Measurements from ENCODE around the gene ARHGAP4.

ARHGAP4 gene

DNA sequence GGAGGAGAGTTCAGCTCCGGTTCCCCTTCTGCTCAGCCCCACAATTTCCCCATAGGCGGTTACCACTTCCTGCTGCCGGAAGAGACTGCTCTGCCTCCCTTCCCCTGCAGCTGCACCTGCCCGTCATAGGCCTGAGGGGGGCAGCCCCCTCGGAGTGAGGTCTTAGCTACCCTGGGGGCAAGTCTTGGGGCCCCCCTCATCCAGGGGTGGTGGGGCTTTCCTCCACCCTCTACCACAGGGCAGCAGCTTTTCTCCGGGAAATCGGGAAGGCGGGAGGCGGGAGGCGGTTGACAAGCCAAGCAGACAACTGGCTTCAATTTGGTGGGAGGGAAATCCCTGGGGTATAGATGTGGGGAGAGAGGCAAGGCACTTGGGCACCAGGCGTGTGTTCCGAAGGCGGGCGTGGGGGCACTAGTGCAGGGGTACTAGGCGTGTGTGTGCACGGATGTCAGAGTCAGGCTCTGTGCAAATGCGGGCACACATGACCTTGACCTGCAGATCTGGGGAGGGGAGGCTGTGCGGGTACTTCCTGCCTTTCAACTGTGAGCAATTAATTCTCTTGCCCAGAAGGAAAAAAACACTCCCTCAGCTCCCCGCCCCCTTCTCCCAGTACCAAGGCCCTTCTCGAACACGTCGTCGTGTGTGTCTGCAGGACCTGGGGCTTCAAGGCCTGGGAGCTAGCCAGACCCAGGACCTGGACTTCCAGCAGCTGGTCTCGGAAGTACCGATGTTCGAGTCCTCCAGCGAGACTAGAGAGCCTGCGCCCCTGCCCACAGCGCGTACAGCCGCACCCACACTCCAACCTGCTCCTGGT is 1.0 kb upstream of the ARHGAP4 start:
- peak; percentile 77 for DNase-seq (ENCODE audit: low spot score)

DNA sequence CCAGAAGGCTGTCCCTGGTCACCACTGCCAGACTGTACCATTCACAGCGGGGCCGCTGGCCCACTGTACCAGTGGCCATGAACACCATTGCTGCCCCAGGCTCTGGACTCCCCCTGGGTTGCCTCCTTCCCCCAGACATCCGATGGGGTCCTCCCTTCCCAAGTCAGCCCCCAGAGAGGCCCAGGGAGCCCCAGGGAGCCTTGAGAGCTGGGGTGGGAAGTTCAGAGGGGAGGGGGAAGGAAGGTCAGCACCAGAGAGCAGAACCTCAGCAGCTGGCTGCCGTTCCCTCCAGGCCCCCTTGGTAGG is 441 bp upstream of the ARHGAP4 start:
- peak; percentile 60 for DNase-seq (ENCODE audit: low spot score)

DNA sequence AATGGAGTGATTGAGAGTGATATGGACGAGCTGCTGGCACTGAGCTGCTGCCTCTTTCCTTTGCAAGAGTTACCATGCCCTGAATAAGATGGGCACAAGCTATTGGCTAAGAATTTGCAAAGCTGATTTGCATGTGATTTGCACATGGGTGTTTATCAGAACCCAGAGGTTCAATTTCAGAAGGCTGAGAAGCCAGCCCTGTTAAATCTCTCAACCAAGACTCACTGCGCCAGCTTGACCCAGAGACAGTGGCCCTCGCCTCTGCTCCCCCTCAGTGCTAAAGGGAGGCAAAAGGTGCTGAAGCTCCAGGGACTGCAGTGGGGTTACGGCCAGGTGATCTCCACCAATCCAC is 701 bp downstream of the ARHGAP4 start:
- no peak for DNase-seq (ENCODE audit: low spot score)

DNA sequence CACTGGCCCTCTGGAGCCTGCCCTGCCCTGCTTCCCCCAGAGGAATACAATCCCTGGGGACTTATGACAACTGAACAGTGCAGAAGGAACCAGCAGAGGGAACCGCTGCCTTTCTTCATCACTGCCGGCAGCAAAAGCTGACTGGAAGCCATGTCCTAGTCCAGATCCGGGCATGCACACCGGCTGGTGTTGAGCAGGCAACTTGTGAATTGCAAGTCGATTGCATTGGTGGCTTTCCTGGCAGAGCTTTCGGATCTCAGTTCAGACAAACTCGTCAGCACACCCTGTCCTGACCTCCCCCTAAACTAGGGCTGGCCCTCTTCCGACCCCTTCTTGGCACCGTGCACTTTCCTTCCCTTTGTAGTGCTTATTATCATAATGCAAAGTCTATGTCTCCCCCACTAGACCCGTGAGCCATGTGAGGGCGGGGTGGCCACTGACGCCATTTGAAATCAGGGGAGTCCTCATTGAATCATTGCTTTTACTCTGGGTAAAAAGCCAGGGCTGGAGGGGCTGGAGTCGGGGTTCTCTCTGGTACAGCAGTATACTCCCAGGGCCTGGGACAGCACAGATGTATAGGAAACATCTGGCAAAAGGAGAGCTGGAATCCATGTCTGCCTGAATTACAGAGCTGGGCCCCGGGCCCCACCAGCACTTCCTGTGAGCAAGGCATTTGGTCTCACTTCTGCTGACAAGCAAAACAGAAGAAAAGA is 1.8 kb downstream of the ARHGAP4 start:
- DNase-seq (ENCODE audit: low spot score): peak; percentile 69

DNA sequence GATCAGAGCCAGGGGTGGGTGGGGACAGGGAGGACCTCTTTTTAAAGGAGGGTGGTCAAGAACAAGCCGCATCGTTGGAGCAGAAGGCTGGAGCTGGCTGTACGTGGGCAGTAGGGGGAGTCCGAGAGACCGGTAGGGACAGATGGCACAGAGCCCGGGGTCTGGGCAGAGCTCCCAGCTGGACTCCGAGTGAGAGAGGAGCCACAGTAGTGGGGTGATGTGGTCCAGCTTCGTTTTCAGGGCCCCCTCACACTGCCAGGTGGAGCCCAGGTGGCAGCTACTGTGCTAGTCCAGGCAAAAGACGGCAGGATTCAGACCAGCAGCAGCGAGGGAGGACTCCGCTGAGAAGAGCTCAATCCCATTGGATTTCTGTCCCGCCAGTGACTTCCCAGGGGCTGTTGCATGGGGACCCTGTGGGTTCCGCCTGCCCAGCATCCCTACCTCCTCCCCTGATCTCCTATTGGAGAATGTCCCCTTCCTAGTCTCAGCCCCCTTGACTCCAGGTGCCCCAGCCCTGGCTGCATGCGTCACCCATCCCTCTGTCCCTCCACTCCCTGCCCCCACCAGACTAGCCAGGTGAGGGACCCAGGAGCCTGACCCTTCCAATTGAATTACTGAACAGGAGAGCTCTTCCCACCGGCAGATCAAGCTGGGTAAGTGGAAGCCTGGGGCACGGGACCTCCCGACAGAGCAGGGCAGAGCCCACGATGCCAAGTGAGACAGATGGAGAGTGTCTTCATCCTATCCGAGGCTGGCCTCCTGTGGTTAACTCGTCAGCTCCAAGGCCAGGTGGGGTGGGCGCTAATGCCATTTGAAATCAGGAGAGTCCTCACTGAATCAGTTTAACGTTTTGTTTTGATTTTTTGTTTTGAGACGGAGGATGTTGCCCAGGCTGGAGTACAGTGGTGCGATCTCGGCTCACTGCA is 2.9 kb downstream of the ARHGAP4 start:
- DNase-seq (ENCODE audit: low spot score): no peak

DNA sequence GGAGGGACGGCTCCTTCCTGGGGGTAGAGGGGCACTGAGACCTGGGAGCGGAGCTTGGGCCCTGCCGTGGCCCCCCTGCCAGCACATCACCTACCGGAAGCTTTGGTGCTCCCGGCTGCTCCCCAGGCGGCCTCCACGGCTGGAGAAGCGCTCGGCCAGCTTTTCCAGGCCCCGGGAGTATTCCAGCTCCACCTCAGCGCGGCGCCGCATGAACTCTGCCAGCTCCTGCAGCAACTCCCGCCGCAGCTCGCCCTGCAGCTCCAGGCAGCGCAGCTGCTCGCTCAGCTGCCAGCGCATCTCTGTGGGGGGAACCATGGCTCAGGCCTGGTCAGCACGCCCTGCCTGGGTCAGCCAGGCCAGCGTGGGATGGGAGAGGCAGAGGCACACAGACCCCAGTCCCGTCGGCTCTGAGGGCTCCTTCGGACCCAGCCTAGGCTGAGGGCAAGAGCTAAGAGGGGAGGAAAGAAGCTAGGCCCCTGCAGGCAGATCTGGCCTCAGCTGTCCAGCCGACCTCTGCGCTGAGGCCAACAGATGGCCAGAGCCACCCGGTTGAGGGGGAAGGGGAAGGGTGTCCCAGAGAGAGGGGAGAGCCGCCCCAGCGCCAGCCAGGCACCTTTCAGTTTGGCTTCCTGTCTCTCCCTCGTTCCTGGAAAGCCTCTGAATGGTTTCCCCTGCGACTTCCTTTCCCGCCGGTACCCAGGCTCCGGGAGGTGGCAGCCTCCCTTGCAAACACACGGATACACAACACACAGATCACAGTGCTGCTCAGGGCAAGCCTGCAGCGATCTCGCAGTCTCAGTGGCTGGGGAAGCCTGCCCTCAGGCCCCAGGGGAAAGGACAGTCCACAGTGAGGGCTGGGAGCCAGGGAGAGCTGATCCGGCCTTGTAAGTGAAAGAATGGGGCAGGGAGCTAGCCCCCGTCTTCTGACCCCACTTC is 4.3 kb downstream of the ARHGAP4 start:
- no peak for DNase-seq (ENCODE audit: low spot score)

DNA sequence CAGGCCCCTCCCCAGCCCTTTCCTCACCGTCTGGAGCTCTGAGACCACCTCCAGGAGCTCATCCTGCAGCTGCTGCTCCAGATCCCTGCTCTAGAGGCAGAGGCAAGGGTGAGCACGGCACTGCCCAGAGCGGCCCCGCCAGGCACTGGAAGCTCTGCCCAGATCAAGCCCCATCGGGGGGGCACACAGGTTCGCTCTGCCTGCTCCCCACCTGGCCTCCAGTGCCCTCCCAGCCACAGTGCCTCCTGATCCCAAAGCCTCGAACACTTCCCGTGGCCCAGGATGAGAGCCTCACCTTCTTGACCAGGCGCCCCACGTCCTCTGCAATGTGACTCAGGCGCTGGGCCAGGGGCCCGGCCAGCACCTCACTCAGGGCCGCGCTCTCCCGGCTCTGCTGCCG is 5.0 kb downstream of the ARHGAP4 start:
- no peak for DNase-seq (ENCODE audit: low spot score)

DNA sequence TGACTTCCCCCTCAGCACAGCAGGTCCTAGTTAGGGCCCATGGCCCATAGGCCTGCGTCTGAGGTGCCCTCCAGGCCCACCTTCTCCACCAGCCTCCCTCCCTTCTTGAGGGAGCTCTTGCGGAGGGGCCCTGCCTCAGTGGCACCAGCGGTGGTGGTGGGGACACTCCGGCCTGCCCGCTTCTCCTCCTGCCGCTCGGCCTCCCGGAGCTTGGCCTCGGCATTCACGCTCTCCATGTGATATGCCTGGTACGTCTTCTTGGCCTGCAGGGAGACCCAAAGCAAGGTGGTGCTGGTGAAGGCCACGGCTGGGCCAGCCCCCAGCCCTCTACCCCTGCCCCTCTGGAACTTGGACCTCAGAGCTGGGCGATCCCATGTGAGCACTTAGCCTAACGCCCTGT is 5.5 kb downstream of the ARHGAP4 start:
- no peak for DNase-seq (ENCODE audit: low spot score)

DNA sequence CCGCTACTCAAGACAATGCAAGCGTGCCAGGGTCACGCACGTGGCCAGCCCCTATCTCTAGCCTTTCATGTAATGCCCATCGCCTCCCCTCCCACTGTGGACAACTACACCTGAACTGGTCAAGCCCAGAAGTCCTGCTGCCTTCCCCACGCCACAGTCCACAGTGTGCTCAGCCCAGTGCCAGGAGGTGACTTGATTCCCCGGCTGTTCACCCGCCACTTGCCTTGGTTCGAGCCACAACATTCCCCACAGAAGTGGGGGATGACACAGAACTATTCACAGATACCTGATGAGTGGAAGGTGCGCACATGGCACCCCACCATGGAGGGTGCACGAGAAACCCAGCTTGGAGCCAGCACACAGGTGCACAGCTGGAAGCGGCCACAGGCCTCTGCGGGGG is 6.8 kb downstream of the ARHGAP4 start:
- DNase-seq (ENCODE audit: low spot score): no peak

DNA sequence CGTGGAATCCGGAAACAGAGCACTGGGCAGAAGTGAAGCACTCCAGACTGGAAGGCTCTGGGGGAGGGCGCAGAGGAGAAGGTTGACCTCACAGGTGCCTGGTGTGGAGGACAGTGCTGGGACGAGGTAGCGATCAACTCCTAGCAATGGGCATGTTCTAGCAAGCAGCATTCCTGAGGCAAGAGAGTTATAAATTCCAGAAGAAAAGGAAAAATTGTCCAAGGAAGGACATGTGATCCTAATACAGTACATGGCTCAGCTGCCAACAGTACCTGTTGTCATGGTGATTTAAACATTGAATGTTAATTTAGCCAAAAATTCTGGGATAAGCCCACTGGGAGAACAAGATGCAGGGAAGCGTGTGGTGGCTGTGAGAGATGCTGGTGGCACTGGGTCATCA is 8.2 kb downstream of the ARHGAP4 start:
- no peak for DNase-seq (ENCODE audit: low spot score)

DNA sequence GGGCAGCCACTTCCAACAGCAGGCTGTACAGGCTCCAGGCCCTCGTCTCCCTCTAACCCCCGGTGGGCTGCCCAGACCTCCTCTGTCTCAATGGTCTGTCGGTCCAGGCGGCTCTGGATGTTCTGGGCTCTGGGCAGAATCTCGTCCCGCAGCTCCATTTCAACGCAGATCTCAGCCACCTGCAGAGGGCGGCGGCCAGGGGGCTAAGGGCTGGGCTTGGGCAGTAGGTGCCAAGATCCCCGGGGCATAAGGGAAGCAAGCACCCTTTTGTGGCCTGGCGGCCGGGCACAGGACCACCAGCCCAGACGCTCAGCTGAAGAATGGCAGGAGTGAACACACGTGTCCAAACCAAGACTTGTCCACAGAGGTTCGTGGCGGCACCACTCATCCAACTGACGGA is 12.4 kb downstream of the ARHGAP4 start:
- no peak for DNase-seq (ENCODE audit: low spot score)

DNA sequence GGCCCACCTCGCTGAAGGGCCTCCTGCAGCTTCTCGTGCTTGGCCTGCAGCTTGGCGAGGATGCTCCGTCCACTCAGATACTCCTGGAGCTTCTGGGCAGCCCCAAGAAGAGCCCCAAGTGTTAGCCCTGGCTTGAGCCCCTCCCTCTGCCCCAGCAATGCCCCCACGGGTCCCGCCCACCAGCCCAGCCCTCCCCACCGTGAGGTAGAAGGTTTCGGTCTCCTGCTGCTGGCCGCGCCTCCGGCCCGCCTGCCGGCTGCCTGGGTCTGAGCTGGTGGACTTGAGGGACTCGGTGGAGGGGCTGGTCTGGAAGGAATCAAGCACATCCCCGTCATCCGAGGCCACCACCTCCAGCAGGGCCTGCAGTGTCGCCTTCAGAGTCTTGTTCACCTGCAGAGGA is 12.9 kb downstream of the ARHGAP4 start:
- no peak for DNase-seq (ENCODE audit: low spot score)

DNA sequence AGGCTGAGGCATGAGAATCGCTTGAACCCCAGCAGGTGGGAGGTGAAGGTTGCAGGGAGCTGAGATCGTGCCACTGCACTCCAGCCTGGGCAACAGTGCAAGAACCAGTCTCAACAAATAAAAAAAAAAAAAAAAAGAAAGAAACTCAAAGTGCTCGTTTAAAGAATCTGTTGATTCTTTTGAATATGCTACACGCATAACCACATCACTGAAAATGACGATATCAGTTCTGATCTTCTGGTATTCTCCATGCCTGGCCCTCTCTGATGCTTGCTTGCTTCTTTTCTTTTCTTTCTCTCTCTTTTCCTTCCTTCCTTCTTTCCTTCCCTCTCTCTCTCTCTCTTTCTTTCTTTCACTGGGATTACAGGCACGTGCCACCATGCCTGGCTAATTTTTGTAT is 14.3 kb downstream of the ARHGAP4 start:
- DNase-seq (ENCODE audit: low spot score): no peak

DNA sequence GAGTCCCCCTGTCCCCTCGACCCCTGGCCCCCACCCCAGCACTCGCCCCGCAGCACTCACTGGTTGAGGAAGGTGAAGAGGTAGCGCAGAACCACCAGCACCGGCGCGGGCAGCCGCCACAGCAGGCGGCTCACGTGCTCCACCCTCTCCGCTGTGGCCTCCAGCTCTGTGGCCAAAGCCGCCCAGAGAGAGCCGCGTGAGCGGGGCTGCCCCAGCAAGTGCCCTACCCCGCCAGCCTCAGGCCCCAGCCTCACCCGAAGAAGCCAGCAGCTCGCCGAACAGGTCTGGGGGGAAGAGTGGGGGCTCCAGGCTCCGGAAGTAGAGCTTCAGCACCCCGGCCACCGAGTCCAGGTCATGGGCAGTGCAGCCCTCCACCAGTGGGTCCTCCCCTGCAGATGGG is 15.6 kb downstream of the ARHGAP4 start:
- no peak for DNase-seq (ENCODE audit: low spot score)

DNA sequence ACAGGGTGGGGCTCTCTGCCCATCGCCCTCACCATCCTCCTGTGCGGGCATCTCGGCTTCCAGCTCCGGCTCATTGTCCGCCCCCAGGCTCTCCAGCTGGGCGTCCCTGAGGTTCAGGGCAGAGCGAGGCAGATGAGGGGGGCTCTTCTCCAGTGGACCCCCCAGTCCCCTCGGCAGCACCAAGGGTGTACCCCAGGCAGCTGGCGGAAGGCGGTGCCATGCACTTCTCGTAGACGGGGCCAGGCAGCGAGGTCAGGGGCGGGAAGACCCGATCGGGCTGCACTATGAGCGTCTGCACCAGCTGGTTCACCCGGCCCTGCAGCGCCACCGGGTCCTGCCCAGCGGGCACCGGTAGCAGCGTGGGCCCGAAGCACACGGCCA is 16.1 kb downstream of the ARHGAP4 start:
- DNase-seq (ENCODE audit: low spot score): no peak

DNA sequence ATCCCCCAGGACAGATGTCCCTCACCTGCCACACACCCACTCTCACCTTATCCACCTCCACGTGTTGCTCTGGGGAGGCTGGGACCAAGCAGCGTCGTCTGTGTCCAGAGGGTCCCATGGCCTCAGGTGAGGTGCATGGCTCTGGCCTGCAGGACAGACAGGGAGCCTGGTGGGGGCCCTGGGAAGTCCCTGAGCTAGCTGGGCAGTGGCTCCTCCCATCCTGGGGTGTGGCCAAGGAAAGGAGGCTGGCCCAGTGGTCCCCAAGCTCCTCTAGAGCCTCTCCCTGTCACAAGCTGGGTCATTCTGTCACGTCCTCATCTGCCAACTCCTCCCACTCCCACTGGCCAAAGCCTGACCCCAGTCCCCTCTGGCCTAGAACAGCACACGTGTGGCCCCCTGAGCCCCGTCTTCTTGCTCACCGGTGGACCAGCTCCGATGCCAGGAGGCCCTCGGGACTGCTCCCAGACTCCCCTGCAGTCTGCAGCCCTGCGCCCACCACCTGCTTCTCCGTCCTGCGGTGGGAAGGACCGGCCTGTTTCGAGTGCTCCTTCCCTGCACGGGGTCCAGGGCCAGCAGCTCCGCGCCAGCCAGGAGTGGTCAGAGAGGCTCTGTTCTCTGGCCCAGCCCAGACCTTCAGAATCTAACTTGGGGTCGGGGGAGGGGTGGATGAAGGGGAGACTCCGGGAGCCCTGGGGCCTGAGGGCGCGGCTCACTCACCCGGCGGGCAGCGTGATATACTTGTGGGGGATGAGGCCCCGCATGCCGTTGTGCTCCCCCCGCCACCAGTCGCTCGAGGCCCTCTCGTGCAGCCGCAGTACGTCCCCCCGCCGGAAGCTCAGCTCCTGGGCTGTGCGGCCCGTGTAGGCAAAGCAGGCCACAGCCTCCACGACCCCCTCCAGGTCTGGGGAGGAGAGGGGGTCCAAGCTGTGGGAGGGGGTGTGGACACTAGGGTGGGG is 16.8 kb downstream of the ARHGAP4 start:
- no peak for DNase-seq (ENCODE audit: low spot score)

DNA sequence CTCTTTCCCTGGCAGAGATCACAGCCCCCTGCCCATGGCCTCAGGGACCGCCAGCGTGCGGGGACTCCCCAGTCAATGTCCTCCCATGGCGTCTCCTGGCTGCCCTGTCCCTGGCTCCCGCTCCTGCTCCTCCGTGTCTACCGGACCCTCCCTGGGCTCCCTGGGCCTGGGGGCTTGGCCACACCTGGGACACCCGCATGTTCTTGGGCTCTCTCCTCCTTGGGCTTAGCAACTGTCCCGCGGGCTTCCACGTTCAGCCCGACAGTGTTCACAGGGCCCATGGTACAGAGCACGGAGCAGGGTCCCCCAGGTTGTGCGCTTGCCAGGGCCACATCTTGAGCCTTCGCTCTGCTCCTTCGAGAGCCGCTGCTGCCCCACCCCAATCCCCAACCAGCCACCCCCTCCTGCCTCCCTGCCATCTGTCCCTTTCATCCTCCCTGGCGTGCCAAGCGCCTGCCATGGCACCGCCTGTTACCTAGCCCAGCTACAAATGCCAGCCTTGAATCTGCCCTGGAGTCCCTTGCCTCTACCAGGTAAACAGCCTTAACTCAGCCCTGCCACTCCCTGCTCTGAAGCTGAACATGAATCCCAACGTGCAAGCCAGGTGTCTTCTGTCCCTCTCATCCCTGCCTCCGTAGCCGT is 17.7 kb downstream of the ARHGAP4 start:
- DNase-seq (ENCODE audit: low spot score): no peak

DNA sequence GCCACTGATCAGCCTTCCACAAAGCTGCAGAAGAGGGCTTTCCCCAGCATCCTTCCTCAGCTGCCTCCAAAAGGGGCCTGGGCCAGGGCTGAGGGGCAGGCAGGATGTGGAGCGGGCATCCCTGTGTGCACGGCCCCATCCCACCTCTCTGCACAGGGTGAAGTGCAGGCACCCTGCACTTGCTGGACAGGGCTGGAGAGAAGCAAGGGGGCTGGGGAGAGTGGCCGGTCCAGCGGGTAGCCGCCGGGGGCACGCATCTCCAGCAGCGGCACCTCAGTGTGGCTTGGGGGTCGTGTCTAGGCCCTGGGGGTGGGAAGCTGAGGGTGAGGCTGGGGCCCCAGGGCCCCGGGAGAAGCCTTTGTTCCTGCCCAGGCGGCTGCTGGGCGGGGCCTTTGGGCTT is 18.6 kb downstream of the ARHGAP4 start:
- no peak for DNase-seq (ENCODE audit: low spot score)

DNA sequence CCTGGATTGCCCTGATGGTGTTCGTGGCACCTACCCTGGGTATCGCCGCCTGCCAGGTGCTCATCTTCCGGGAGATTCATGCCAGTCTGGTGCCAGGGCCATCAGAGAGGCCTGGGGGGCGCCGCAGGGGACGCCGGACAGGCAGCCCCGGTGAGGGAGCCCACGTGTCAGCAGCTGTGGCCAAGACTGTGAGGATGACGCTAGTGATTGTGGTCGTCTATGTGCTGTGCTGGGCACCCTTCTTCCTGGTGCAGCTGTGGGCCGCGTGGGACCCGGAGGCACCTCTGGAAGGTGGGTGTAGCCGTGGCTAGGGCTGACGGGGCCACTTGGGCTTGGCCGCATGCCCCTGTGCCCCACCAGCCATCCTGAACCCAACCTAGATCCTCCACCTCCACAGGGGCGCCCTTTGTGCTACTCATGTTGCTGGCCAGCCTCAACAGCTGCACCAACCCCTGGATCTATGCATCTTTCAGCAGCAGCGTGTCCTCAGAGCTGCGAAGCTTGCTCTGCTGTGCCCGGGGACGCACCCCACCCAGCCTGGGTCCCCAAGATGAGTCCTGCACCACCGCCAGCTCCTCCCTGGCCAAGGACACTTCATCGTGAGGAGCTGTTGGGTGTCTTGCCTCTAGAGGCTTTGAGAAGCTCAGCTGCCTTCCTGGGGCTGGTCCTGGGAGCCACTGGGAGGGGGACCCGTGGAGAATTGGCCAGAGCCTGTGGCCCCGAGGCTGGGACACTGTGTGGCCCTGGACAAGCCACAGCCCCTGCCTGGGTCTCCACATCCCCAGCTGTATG is 19.7 kb downstream of the ARHGAP4 start:
- DNase-seq (ENCODE audit: low spot score): no peak

Measured in SW480 (cell line).